ENCODE results near the gene LIPE.

Gene LIPE

GRCh38 chr19:42424345-42424707, 2.9 kb downstream of the LIPE start (continued):
- TF ChIP-seq, protein P1, sequence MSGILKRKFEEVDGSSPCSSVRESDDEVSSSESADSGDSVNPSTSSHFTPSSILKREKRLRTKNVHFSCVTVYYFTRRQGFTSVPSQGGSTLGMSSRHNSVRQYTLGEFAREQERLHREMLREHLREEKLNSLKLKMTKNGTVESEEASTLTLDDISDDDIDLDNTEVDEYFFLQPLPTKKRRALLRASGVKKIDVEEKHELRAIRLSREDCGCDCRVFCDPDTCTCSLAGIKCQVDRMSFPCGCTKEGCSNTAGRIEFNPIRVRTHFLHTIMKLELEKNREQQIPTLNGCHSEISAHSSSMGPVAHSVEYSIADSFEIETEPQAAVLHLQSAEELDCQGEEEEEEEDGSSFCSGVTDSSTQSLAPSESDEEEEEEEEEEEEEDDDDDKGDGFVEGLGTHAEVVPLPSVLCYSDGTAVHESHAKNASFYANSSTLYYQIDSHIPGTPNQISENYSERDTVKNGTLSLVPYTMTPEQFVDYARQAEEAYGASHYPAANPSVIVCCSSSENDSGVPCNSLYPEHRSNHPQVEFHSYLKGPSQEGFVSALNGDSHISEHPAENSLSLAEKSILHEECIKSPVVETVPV (CRISPR knock-in tag; IDR thresholded peaks at IDR 0.05): no peak

DNA sequence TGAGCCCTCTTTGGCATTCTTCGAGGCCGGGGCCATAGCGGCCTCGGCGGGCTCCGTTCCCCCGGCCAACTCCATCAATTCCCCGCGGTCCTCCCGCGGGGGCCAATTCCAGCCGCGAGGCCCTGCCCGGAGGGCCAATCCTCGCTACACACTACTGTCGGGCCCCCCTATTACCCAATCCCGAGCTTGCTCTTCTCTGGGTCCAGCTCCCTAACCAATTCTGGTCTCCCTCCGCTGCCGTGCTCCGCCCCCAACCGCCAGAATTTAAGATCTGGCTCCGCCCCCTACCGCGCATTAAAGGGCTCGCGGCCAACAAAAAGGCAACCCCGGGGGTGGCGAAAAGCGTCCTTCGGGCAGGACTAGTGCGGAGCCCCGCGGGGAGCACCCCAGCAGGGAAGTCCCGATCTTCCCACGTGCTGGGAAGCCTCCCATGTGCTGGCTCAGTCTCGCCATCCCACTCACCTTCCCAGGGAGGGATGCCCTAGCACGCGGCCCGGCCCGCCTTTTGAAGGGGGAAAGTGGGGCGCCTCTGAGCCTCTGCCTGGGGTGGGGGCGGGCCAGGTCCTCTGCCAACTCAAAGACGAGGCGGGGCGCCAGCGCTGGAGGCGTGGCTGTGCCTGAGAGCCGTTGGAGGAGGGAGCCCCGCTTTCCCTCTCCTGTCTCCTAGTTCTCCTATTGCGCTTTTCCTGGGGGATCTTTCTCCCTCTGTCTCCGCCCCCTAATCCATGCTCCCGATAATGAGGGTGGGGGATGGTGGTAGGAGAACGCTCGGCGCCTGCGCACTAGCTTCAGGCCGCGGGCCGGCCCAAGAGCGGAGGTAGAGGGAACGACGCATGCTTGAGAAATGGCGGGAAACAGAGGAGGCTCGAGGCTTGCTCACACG, 3.5 kb downstream of the LIPE start:
- TF ChIP-seq ZC3H10 (CRISPR knock-in tag; IDR thresholded peaks at IDR 0.05) (no peak), ZFP3 (CRISPR knock-in tag; IDR thresholded peaks at IDR 0.05) (no peak), SNAI2 (CRISPR knock-in tag; IDR thresholded peaks at IDR 0.05) (no peak), RARB (CRISPR knock-in tag; IDR thresholded peaks at IDR 0.05) (no peak), TCF4 (CRISPR knock-in tag; IDR thresholded peaks at IDR 0.05; ENCODE audit: borderline replicate concordance) (no peak), BACH2 (CRISPR knock-in tag; IDR thresholded peaks at IDR 0.05; ENCODE audit: borderline replicate concordance) (no peak), OSR1 (CRISPR knock-in tag; IDR thresholded peaks at IDR 0.05) (no peak), ISL1 (CRISPR knock-in tag; IDR thresholded peaks at IDR 0.05) (no peak), TOX (CRISPR knock-in tag; IDR thresholded peaks at IDR 0.05; ENCODE audit: borderline replicate concordance) (no peak)
- peak; percentile 99 for ATAC-seq

DNA sequence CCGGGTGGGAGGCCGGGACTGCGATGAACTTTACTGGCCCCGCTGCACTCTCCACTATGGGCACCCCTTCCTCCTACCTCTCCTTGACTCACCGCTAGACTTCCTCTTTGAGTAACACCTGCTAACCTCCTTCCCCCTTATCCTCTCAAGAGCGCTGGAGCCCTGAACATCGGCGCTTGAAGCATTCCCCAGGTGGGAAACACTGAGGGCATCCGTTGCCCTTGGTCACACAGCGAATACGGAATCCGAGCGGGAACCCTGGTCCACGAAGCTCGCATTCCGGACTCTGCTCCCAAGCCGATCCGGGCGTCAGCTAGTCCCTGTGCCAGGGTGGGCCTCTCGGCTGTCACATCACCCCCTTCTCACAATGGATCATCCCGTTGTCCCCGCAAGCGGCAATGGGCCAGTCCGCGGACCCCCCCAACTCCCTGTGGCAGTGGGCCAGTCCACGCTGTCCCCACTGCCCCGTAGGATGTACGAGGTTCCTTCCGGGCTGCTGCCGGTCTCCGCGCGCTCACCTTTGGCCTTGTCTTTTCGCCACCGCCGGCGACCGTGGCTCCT, 4.2 kb downstream of the LIPE start:
- TF ChIP-seq, protein P2, sequence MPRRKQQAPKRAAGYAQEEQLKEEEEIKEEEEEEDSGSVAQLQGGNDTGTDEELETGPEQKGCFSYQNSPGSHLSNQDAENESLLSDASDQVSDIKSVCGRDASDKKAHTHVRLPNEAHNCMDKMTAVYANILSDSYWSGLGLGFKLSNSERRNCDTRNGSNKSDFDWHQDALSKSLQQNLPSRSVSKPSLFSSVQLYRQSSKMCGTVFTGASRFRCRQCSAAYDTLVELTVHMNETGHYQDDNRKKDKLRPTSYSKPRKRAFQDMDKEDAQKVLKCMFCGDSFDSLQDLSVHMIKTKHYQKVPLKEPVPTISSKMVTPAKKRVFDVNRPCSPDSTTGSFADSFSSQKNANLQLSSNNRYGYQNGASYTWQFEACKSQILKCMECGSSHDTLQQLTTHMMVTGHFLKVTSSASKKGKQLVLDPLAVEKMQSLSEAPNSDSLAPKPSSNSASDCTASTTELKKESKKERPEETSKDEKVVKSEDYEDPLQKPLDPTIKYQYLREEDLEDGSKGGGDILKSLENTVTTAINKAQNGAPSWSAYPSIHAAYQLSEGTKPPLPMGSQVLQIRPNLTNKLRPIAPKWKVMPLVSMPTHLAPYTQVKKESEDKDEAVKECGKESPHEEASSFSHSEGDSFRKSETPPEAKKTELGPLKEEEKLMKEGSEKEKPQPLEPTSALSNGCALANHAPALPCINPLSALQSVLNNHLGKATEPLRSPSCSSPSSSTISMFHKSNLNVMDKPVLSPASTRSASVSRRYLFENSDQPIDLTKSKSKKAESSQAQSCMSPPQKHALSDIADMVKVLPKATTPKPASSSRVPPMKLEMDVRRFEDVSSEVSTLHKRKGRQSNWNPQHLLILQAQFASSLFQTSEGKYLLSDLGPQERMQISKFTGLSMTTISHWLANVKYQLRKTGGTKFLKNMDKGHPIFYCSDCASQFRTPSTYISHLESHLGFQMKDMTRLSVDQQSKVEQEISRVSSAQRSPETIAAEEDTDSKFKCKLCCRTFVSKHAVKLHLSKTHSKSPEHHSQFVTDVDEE (CRISPR knock-in tag; IDR thresholded peaks at IDR 0.05): no peak
- TF ChIP-seq ARNTL (CRISPR knock-in tag; IDR thresholded peaks at IDR 0.05; ENCODE audit: borderline replicate concordance, low read depth) (no peak), CSDC2 (CRISPR knock-in tag; IDR thresholded peaks at IDR 0.05) (0 out of 2 replicates have a peak, but pooled peaks have one; percentile 66), PATZ1 (CRISPR knock-in tag; IDR thresholded peaks at IDR 0.05; ENCODE audit: borderline replicate concordance) (no peak), SNAI2 (CRISPR knock-in tag; IDR thresholded peaks at IDR 0.05) (no peak)
- ATAC-seq: peak; percentile 55

GRCh38 chr19:42422092-42422900, 4.9 kb downstream of the LIPE start:
- no peak for ATAC-seq
- TF ChIP-seq GLIS3 (CRISPR knock-in tag; IDR thresholded peaks at IDR 0.05) (no peak), CSDC2 (CRISPR knock-in tag; IDR thresholded peaks at IDR 0.05) (no peak), ZFP3 (CRISPR knock-in tag; IDR thresholded peaks at IDR 0.05) (no peak), PATZ1 (CRISPR knock-in tag; IDR thresholded peaks at IDR 0.05; ENCODE audit: borderline replicate concordance) (no peak), ISL1 (CRISPR knock-in tag; IDR thresholded peaks at IDR 0.05) (no peak), ZC3H10 (CRISPR knock-in tag; IDR thresholded peaks at IDR 0.05) (no peak), TOX (CRISPR knock-in tag; IDR thresholded peaks at IDR 0.05; ENCODE audit: borderline replicate concordance) (no peak), ARNTL (CRISPR knock-in tag; IDR thresholded peaks at IDR 0.05; ENCODE audit: borderline replicate concordance, low read depth) (no peak), ZFP30 (CRISPR knock-in tag; IDR thresholded peaks at IDR 0.05) (no peak), POU6F1 (CRISPR knock-in tag; IDR thresholded peaks at IDR 0.05; ENCODE audit: borderline replicate concordance, low read depth) (no peak), BACH2 (CRISPR knock-in tag; IDR thresholded peaks at IDR 0.05; ENCODE audit: borderline replicate concordance) (no peak), PPARA (CRISPR knock-in tag; IDR thresholded peaks at IDR 0.05; ENCODE audit: borderline replicate concordance) (no peak), RARB (CRISPR knock-in tag; IDR thresholded peaks at IDR 0.05) (no peak), ESRRG (CRISPR knock-in tag; IDR thresholded peaks at IDR 0.05) (no peak)
- TF ChIP-seq, protein P1 (CRISPR knock-in tag; IDR thresholded peaks at IDR 0.05): no peak
